ENCODE data around the gene VASN.

Gene VASN

GRCh38 chr16:4401094-4401501 lies 29.4 kb downstream of the VASN start:
- no peak for DNase-seq (ENCODE audit: low read depth in 3 of 3, low spot score in 1 of 3)

- DNase-seq (ENCODE audit: low read depth in 3 of 3, low spot score in 1 of 3), result no peak
These were observed 29.9 kb downstream of the VASN start for GRCh38 chr16:4401510-4401909.

GRCh38 chr16:4402439-4403132 lies 30.9 kb downstream of the VASN start:
- peak in 2 of 3 donors; percentile 37 to 68 for DNase-seq (ENCODE audit: low read depth in 3 of 3, low spot score in 1 of 3)

GRCh38 chr16:4403133-4403949 lies 31.7 kb downstream of the VASN start:
- no peak for DNase-seq (ENCODE audit: low read depth in 3 of 3, low spot score in 1 of 3)

- DNase-seq (ENCODE audit: low read depth in 3 of 3, low spot score in 1 of 3), result no peak
These were observed 32.8 kb downstream of the VASN start for GRCh38 chr16:4404247-4404966.

- DNase-seq (ENCODE audit: low read depth in 3 of 3, low spot score in 1 of 3), result no peak
These were observed 33.5 kb downstream of the VASN start for GRCh38 chr16:4404967-4405696.

GRCh38 chr16:4407543-4408322 lies 36.1 kb downstream of the VASN start:
- DNase-seq (ENCODE audit: low read depth in 3 of 3, low spot score in 1 of 3), result no peak

- DNase-seq (ENCODE audit: low read depth in 3 of 3, low spot score in 1 of 3), result no peak
These were observed 36.7 kb downstream of the VASN start for GRCh38 chr16:4408323-4408690.

GRCh38 chr16:4409081-4409932 lies 37.7 kb downstream of the VASN start:
- no peak for DNase-seq (ENCODE audit: low read depth in 3 of 3, low spot score in 1 of 3)

GRCh38 chr16:4410335-4411075 lies 38.9 kb downstream of the VASN start:
- no peak for DNase-seq (ENCODE audit: low read depth in 3 of 3, low spot score in 1 of 3)

GRCh38 chr16:4411684-4412083 lies 40.0 kb downstream of the VASN start:
- DNase-seq (ENCODE audit: low read depth in 3 of 3, low spot score in 1 of 3), result no peak

- DNase-seq (ENCODE audit: low read depth in 3 of 3, low spot score in 1 of 3), result no peak
These were observed 40.5 kb downstream of the VASN start for GRCh38 chr16:4412159-4412558.

GRCh38 chr16:4412854-4413253 lies 41.2 kb downstream of the VASN start:
- DNase-seq (ENCODE audit: low read depth in 3 of 3, low spot score in 1 of 3), result no peak

- peak; percentile 46 to 58 (median 57) for DNase-seq (ENCODE audit: low read depth in 3 of 3, low spot score in 1 of 3)
These were observed 42.7 kb downstream of the VASN start for GRCh38 chr16:4414187-4414917.

- DNase-seq (ENCODE audit: low read depth in 3 of 3, low spot score in 1 of 3), result peak in 1 of 3 donors; percentile 30
These were observed 44.0 kb downstream of the VASN start for GRCh38 chr16:4415538-4416199.

GRCh38 chr16:4416200-4417032 lies 44.8 kb downstream of the VASN start, which contains the start of gene CORO7:
TSS of gene CORO7 (minus strand) at chr16:4416596. CDS start at chr16:4416518, 78 bp downstream.
- DNase-seq (ENCODE audit: low read depth in 3 of 3, low spot score in 1 of 3), result peak; percentile 95 to 98 (median 96)

Measured in stimulated activated CD4-positive, alpha-beta T cell treated with anti-CD3 and anti-CD28 coated beads, TNF-alpha, amount 100 ng/mL, for 1 hour (primary cell).